Right lobe of liver (tissue), 6 donors: ENCODE results near the gene LINC01488. TPM values are rescaled to one million over a fixed set of nuclear protein-coding genes. Genes with fewer than 3 reads are reported as not detected.

ENCODE experiments used
- ATAC-seq, 4 donors: fragments of 200-7000 bp; cut with Tn5 transposase; one replicate each; pipeline ENCODE4 v1.9.1; 2020; ENCODE audit warnings: mild to moderate bottlenecking in 4 of 4, moderate library complexity in 4 of 4
- DNase-seq, 3 donors: peaks; one replicate each; pipeline ENCODE4 v3.0.0-alpha.2; 2020
- H3K27ac ChIP-seq, 3 donors: fragments of 200-600 bp; one replicate each; pipeline ENCODE4 v1.8.0; 2022
- H3K27me3 ChIP-seq, 2 donors: fragments of 200-600 bp; one replicate each; pipeline ENCODE4 v1.8.0; 2022
- H3K36me3 ChIP-seq, 4 donors: fragments of 200-600 bp; sonication (generic) in 1 of 4; one replicate each; pipeline versions ENCODE4 v1.5.1 to v1.8.0; 2017 to 2022; ENCODE audit warnings: control low read depth in 1 of 4
- H3K4me1 ChIP-seq, 4 donors: fragments of 200-600 bp; sonication (generic) in 1 of 4; one replicate each; pipeline versions ENCODE4 v1.5.1 to v1.8.0; 2017 to 2022; ENCODE audit warnings: control low read depth in 1 of 4
- H3K4me3 ChIP-seq, 3 donors: fragments of 200-600 bp; one replicate each; pipeline ENCODE4 v1.8.0; 2022
- H3K9me3 ChIP-seq, 4 donors: fragments of 200-600 bp; sonication (generic) in 1 of 4; one replicate each; pipeline versions ENCODE4 v1.5.1 to v1.8.0; 2017 to 2022; ENCODE audit warnings: control low read depth in 1 of 4
- POLR2A ChIP-seq: fragments of 450-650 bp; IDR thresholded peaks from one replicate; pipeline ENCODE4 v1.6.1; 2017; ENCODE audit warnings: antibody characterized with exemption, mild to moderate bottlenecking
- WGBS: methylation state at CpG from one replicate; pipeline ENCODE4 v1.1.6; 2018; ENCODE audit warnings: low coverage, low lambda C conversion rate; ENCODE audit not compliant: insufficient coverage; ENCODE audit errors: missing lambda C conversion rate; 5-methylcytosine and 5-hydroxymethylcytosine counted together
- intact Hi-C, 2 donors: fragments of 100-400 bp; cut with DNase I; formaldehyde crosslinking; loops; one replicate each; pipeline versions ENCODE4 v1.11.2 to v1.14.1; 2022
- total RNA-seq, 6 experiments: library from RNA; depleted of rRNA in 2 of 6; stranded (reverse); fragments of >200 nt in 2 of 6; fragmentation: NEBNext Ultra II Directional in 3 of 6; extraction: Animal tissue kit (Norgen Biotek cat#: 25700) in 3 of 6; gene quantifications; one replicate each; pipeline versions ENCODE4 v1.1.0 to v1.2.4, GENCODE V29; 2016 to 2023
- TF ChIP-seq, protein P1 (sequence below), 4 donors: fragments of 200-600 bp in 3 of 4; fragments of 450-650 bp in 1 of 4; IDR thresholded peaks; one replicate each; pipeline versions ENCODE4 v1.5.1 to v1.8.0; 2016 to 2022; ENCODE audit warnings: antibody characterized with exemption in 4 of 4, mild to moderate bottlenecking in 2 of 4
- donor health status: DM: no; HTN: yes; CAD: no.
- donor health status: DM: no; HTN: no; CAD: no.
- donor health status: DM: no; HTN: no; CAD: no.
- donor health status: DM: no; HTN: yes; CAD: no.
- donor health status: DM: no; HTN: yes; CAD: no.

The LINC01488 gene
- total RNA-seq, 6 experiments from 2014 or later = 0.63 to 22.9 (median 1.1) TPM; not detected in 1

GRCh38 chr11:69461272-69461962 lies 20.0 kb upstream of the LINC01488 start:
- TF ChIP-seq, protein P1, sequence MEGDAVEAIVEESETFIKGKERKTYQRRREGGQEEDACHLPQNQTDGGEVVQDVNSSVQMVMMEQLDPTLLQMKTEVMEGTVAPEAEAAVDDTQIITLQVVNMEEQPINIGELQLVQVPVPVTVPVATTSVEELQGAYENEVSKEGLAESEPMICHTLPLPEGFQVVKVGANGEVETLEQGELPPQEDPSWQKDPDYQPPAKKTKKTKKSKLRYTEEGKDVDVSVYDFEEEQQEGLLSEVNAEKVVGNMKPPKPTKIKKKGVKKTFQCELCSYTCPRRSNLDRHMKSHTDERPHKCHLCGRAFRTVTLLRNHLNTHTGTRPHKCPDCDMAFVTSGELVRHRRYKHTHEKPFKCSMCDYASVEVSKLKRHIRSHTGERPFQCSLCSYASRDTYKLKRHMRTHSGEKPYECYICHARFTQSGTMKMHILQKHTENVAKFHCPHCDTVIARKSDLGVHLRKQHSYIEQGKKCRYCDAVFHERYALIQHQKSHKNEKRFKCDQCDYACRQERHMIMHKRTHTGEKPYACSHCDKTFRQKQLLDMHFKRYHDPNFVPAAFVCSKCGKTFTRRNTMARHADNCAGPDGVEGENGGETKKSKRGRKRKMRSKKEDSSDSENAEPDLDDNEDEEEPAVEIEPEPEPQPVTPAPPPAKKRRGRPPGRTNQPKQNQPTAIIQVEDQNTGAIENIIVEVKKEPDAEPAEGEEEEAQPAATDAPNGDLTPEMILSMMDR (IDR thresholded peaks at IDR 0.05) = no peak
- no peak for TF ChIP-seq POLR2A
- ATAC-seq (no peak), DNase-seq (peak in 1 of 3 donors; percentile 18)
- intact Hi-C loops = no loop called here
- H3K9me3 ChIP-seq = peaks cover 0 to 4% (median 0%) of the 10 kb centered on the region in 4 donors
- H3K27ac ChIP-seq = no peak overlapping the region
- H3K4me3 ChIP-seq = no peak overlapping the region
- no peaks in the 10 kb centered on the region for H3K4me1 ChIP-seq
- WGBS = 88% methylated on average over 3 of the region's 7 CpGs
- no peaks in the 10 kb centered on the region for H3K27me3 ChIP-seq
- no peaks in the 10 kb centered on the region for H3K36me3 ChIP-seq

DNA sequence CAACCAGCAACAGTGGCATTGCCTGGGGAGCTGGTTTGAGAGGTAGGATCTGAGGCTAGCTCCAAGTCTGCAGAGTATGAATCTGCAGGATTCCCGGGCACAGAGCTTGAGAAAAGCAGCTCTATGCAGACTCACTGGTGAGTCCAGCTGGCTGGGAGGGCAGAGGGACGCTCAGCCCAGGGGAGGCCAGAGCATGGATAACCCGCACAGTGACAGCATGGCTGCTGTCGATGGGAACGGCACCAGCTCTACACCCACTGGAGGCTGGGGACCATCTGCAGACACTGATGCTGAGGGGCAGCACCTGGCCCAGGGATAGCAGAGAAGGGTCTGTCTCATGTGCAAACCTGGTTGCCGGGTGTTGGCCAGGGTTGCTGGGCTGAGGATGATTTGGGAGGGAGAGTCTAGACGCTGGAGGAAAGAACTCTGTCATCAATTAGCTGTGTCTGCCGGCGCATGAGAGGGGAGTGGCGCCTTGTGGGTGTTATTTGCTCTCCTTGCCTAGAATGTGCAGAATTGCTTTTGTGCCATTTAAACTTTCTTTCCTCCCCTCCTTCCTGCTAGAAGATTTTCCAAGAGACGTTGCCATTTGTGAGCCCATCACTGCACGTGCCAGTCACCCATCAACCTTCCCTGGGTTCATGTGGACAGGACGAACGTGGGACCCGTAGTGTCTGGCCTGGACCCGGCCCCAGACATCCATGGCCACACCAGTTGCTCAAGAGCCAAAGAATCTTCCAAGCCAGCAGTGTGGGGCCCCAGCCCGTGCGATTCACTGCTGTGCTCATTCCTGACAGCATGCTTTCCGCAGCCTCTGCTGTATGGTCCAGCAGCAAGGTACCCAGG lies 19.1 kb upstream of the LINC01488 start:
- intact Hi-C loops = no loop called here
- Histone ChIP-seq H3K27me3 (no peaks in the 10 kb centered on the region), H3K36me3 (no peaks in the 10 kb centered on the region), H3K4me3 (no peak overlapping the region), H3K4me1 (no peaks in the 10 kb centered on the region), H3K27ac (no peak overlapping the region), H3K9me3 (peaks cover 0 to 4% (median 0%) of the 10 kb centered on the region in 4 donors)
- TF ChIP-seq, protein P1 (IDR thresholded peaks at IDR 0.05) = no peak
- TF ChIP-seq POLR2A = no peak
- peak in 1 of 3 donors; percentile 37 for DNase-seq
- 93% methylated on average over 3 of the region's 19 CpGs for WGBS
- no peak for ATAC-seq

DNA sequence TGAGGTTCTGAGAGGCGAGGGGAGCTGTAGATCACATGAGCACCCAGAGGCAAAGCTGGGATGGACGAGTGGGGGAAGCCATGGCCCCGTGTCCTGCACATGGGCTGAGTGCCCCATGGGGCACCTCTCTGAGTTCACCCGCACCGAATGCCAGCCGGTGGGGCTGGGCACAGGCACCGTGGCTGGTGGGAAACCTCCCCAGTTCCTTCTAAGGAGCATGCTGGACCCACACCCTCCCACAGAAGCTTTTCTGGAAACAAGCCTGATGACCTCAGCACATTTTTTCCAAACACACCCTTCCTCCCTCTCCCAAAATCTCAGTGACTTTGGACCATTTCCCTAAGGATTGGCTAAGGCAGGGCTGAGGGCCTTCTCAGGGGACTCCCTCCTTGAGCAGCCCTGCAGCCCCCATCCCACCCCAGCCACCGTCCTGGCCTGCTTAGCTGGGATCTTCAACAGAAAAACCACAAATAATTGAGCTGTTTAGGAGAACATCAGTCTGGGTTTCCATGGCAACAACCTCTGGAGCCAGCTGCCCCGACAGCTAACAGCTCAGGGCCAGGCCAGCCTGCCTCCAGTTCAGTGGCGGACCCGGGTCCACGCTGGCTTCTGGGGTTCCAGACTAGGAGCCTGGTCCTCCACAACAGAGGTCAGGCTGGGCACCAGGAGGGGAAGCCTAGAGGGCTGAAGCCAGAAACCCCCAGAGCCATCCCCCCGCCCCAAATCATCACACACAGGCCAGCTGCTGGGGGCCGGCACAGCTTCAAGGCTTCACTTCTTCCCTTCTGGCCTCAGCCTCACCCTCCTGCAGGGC lies 18.1 kb upstream of the LINC01488 start:
- DNase-seq = peak in 2 of 3 donors; percentile 10 to 52
- H3K4me1 ChIP-seq = peaks cover 0 to 5% (median 0%) of the 10 kb centered on the region in 4 donors
- 52% methylated on average over 4 of the region's 14 CpGs for WGBS
- ATAC-seq = peak in 3 of 4 donors; percentile 8 to 30 (median 11)
- H3K27ac ChIP-seq = no peak overlapping the region
- no peaks in the 10 kb centered on the region for H3K27me3 ChIP-seq
- no peak overlapping the region for H3K4me3 ChIP-seq
- intact Hi-C loops = no loop called here
- peaks cover 0 to 4% (median 0%) of the 10 kb centered on the region in 4 donors for H3K9me3 ChIP-seq
- H3K36me3 ChIP-seq = no peaks in the 10 kb centered on the region
- no peak for TF ChIP-seq POLR2A

DNA sequence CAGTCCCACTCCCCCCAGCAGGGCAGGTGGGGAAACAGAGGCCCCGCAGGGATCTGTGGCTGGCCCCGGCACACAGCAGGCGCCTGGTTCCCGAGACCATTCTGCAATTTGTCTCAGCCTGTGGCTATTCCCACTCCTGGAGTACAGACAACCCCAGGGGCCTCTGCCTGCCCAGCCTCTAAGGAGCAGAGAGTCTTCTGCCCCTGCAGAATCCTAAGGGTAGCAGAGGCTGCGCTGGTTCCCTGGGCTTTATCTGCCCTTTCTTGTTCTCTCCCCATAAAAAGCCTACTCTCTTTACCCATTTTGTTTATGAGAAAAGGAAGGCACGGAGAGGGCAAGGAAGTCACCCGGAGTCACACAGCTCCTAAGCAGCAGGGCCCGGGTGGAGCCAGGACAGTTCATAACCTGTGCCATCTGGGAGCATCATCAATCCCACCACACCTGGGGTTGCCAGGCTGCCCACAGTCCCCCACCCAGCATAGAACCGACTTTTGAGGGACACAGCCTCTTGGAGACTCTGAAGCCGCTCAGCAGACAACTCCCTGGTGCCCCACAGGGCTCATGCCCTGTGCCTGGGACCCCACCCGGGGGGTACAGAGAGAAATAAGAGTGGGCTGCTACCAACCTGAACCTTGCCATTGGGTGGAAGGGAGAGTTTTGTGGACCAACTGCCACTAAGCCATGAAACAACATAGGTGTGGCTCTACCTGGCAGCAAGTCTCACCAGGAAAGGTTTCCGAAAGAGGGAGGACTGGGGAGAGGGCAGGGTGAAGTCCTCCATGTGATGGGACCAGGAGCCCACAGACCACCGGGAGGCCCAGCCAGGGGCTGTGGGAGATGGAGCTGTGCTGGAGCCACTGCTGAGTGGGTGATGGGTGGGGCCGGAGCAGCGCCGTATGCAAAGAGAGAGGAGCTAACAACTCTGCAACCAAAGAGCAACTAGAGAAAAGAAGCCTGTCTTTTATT lies 17.2 kb upstream of the LINC01488 start:
- peak in 2 of 3 donors; percentile 14 to 22 for DNase-seq
- peaks cover 0 to 14% (median under 1%) of the 10 kb centered on the region in 4 donors for H3K4me1 ChIP-seq
- no peaks in the 10 kb centered on the region for H3K27me3 ChIP-seq
- WGBS = 95% methylated on average over 5 of the region's 16 CpGs
- H3K27ac ChIP-seq = no peak overlapping the region
- TF ChIP-seq, protein P1 (IDR thresholded peaks at IDR 0.05) = no peak
- TF ChIP-seq POLR2A = no peak
- ATAC-seq = no peak
- H3K9me3 ChIP-seq = peaks cover 0 to 4% (median 0%) of the 10 kb centered on the region in 4 donors
- no peak overlapping the region for H3K4me3 ChIP-seq
- intact Hi-C loops = no loop called here
- no peaks in the 10 kb centered on the region for H3K36me3 ChIP-seq
